PC-3 (cell line): ENCODE results near the gene CDKL5.

Experiments
- CTCF ChIP-seq: fragments of 300-600 bp; sonication (generic); conservative IDR thresholded peaks from 2 replicates; pipeline ENCODE4 v1.5.1; 2017; ENCODE audit warnings: antibody characterized with exemption, low read depth, mild to moderate bottlenecking, low read length
- EZH2 ChIP-seq: fragments of 300-600 bp; sonication (generic); IDR thresholded peaks from one replicate; pipeline ENCODE4 v1.6.1; 2017; ENCODE audit warnings: antibody characterized with exemption, mild to moderate bottlenecking, low read length; ENCODE audit not compliant: unreplicated experiment
- EZH2phosphoT487 ChIP-seq: fragments of 300-600 bp; sonication (generic); IDR thresholded peaks from 2 replicates; pipeline ENCODE4 v1.6.1; 2018; ENCODE audit warnings: mild to moderate bottlenecking, antibody characterized with exemption, low read length, borderline replicate concordance

- TF ChIP-seq CTCF = no peak
- TF ChIP-seq EZH2 = no peak
- TF ChIP-seq EZH2phosphoT487 = no peak
Measured at GRCh38 chrX:18582910-18583493, 157.6 kb downstream of the CDKL5 start.
